ENCODE measurements around the gene MIAT. TPM values are rescaled to one million over a fixed set of nuclear protein-coding genes. Genes with fewer than 3 reads are reported as not detected.

MIAT gene
- total RNA-seq, 1 donor from 2014 or later, result 0.12 TPM

DNA sequence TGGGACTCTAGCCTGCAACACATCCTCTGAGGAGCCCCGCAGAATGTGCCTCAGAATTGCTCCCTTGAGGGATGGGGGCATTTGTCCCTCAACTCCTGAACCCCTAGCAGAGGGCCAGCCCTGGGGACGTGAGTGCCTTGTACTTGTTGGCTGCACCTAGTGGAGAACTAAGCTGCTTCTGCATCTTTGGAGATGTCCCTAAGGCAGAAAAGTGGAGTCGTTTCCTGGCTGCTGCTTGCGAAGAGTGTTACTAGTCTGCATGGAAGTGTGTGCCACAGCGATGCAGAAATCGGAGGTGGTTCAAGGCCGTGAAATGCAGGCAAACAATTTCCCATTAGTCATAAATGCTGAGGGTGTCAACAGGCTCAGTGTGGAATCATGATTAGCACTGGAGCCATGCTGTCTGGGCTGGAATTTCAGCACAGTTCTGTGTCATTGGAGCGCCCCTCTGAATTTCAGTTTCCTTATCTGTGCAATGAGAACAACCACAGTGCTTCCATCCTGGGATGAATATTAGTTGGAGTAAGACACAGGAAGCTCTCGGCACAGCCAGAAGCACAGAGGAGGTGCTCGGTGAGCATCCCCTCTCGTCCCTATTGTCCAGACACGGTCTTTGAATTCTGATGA lies 56.5 kb downstream of the MIAT start:
- TF ChIP-seq, protein P1, sequence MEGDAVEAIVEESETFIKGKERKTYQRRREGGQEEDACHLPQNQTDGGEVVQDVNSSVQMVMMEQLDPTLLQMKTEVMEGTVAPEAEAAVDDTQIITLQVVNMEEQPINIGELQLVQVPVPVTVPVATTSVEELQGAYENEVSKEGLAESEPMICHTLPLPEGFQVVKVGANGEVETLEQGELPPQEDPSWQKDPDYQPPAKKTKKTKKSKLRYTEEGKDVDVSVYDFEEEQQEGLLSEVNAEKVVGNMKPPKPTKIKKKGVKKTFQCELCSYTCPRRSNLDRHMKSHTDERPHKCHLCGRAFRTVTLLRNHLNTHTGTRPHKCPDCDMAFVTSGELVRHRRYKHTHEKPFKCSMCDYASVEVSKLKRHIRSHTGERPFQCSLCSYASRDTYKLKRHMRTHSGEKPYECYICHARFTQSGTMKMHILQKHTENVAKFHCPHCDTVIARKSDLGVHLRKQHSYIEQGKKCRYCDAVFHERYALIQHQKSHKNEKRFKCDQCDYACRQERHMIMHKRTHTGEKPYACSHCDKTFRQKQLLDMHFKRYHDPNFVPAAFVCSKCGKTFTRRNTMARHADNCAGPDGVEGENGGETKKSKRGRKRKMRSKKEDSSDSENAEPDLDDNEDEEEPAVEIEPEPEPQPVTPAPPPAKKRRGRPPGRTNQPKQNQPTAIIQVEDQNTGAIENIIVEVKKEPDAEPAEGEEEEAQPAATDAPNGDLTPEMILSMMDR (conservative IDR thresholded peaks at IDR 0.05; ENCODE audit: low read depth, low read length), result no peak
- no peak overlapping the region for H3K4me3 ChIP-seq (ENCODE audit: low read depth, low read length)
- DNase-seq (ENCODE audit: low read depth), result no peak

DNA sequence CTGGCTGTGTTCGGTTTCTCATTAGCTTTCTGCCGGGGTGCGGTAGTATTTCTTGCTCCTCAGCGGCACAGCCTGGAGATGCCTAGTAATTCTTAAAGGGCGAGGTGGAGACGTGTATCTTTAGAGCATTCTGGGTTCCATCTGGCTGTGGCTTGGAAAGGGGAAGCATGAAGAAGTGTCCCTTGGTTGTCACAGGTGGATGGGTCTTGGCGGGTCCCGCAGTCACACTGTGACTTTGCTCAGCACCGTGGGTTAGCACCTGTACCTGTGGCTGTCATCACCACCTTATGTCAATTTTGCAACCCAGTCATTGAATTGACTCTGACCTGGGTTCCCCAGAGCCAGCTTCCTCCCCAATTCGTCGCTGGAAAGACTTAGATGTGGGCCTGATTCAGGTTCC lies 57.6 kb downstream of the MIAT start:
- no peak for DNase-seq (ENCODE audit: low read depth)

DNA sequence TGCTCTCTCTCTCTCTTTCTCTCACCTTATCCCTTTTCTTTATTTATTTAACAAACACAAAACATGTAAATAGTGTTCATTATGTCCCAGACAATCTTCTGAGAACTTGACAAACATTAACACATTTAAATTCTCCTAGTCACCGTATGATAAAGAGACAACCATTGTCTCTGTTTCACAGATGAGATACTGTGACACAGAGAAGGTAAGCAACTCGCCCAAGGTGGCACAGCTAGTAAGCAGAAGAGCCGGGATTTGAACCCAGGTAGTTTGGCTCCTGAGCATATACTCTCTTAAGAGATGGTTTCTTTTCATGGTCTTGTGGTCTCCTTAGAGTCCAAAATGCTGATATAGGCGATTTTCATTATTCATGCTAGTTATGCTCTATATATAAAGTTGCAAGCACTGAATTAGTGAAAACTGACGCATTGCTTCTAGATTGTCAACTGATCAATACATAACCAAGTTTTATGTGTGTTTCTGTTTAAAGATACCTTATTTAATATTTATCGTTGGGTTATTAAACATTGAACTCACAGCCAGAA lies 58.1 kb downstream of the MIAT start:
- no peak for DNase-seq (ENCODE audit: low read depth)
- TF ChIP-seq, protein P1 (conservative IDR thresholded peaks at IDR 0.05; ENCODE audit: low read depth, low read length), result no peak
- no peak overlapping the region for H3K4me3 ChIP-seq (ENCODE audit: low read depth, low read length)

More for the DNA sequence above, 57.6 kb downstream of the MIAT start:
- no peak overlapping the region for H3K4me3 ChIP-seq (ENCODE audit: low read depth, low read length)
- TF ChIP-seq, protein P1 (conservative IDR thresholded peaks at IDR 0.05; ENCODE audit: low read depth, low read length), result no peak

DNA sequence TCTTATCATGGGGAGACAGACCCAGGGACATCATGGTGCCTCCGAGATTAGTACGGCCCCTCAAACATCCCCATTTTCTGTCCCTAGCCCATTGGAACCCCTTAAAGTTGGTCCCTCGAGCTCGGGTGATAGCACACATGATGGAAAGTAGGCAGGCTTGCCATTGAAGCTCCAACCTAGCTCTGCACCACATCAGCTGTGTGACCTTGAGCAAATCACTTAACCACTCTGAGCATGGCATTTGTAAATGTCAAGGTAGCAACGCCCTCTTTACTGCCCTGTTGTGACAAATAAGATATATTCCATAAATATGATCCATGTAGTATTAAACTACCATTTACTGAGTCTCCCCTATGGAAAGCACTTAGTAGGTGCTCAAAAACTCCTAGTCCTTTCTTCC lies 61.1 kb downstream of the MIAT start:
- no peak for DNase-seq (ENCODE audit: low read depth)
- TF ChIP-seq, protein P1 (conservative IDR thresholded peaks at IDR 0.05; ENCODE audit: low read depth, low read length), result no peak
- H3K4me3 ChIP-seq (ENCODE audit: low read depth, low read length), result no peak overlapping the region

DNA sequence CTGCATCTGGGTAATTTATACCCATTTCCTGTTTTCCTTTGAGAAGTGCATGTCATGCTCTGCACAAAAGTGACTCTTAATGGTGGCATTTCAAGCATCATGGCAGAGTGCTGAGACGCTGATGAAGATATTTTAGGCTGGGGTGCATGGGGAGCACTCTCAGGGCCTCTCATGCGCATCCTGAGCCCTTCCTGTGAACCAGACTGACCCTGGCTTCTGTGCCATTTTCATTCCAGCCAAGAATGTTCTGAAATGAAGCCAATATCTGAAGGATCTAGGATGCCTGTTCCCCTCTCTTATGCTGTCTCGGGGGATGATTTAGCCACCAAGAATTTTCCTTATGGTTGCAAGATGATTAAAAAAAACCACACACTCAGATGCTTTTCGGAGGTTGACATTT lies 61.5 kb downstream of the MIAT start:
- TF ChIP-seq, protein P1 (conservative IDR thresholded peaks at IDR 0.05; ENCODE audit: low read depth, low read length), result no peak
- DNase-seq (ENCODE audit: low read depth), result peak; percentile 27
- H3K4me3 ChIP-seq (ENCODE audit: low read depth, low read length), result no peak overlapping the region

DNA sequence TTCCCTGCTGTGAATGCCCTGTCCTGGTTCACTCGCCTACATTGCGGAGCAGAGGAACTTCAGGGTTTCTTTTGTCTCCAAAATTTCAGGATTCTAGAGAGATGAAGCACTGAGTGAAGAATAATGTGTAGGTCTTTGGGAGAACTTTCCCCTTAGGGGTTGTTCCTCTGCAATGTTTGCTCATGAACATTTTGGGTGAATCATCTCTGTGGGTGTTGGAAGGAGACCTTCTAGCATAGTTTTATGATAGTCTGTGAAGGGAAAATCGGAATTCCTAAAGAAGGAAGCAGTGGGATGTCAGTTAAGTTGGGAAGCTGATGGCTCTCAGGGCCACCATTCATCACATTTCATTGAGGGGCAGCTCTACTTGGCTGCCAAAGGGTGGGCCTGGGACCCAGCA lies 64.8 kb downstream of the MIAT start:
- TF ChIP-seq, protein P1 (conservative IDR thresholded peaks at IDR 0.05; ENCODE audit: low read depth, low read length), result no peak
- no peak overlapping the region for H3K4me3 ChIP-seq (ENCODE audit: low read depth, low read length)
- no peak for DNase-seq (ENCODE audit: low read depth)

DNA sequence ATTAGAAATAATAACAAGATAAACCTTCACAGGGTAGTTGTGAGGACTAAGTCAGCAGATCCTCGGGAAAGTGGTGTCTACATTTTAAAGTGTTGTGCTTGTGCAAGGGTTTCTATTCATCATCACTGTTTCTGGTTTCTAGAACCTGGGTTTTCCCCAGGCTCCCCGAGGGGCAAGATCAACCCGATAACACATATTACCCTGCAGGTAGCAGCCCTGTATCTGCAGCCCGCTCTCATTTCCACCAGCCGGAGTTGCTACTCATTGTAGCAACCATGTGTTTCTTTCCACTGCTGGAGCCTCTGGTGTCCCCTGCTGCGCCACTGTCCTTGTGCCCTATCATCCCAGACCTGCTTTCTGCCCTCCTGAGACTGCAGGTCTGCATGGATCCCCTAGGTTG lies 67.0 kb downstream of the MIAT start:
- no peak for DNase-seq (ENCODE audit: low read depth)
- TF ChIP-seq, protein P1 (conservative IDR thresholded peaks at IDR 0.05; ENCODE audit: low read depth, low read length), result no peak
- no peak overlapping the region for H3K4me3 ChIP-seq (ENCODE audit: low read depth, low read length)

All from epithelial cell of proximal tubule (primary cell).